ENCODE results near the gene ING1.

Gene ING1

GRCh38 chr13:110715395-110716246 is 2.1 kb downstream of the ING1 start:
- Histone ChIP-seq H2AK5ac (ENCODE audit: low read length, severe bottlenecking) (no peak overlapping the region), H3K27ac (ENCODE audit: low read length, poor library complexity, severe bottlenecking) (peak overlapping the region; percentile 44), H3K27me3 (ENCODE audit: control insufficient read depth in 1 of 2, insufficient read depth in 1 of 2, low read length in 2 of 2) (no peaks in the 10 kb centered on the region), H3K23ac (ENCODE audit: low read length in 2 of 2) (peak overlapping the region in 1 of 2 experiments; percentile 14), H2AFZ (ENCODE audit: low read depth, low read length) (peak overlapping the region; percentile 56), H3K4me3 (ENCODE audit: insufficient read depth in 1 of 2, low read depth in 1 of 2, low read length in 2 of 2) (peak overlapping the region; percentile 87 to 99), H2BK12ac (ENCODE audit: low read length in 2 of 2) (no peak overlapping the region), H3K4ac (ENCODE audit: low read depth in 1 of 2, low read length in 2 of 2) (peak overlapping the region in 1 of 2 experiments; percentile 9), H3K4me1 (ENCODE audit: control insufficient read depth, insufficient read depth, low read depth, low read length) (peaks cover 11% of the 10 kb centered on the region), H3K9ac (ENCODE audit: low read length) (peak overlapping the region; percentile 100), H3K4me2 (ENCODE audit: low read length, poor library complexity, severe bottlenecking) (peak overlapping the region; percentile 67), H3K14ac (ENCODE audit: low read length in 2 of 2) (peak overlapping the region in 1 of 2 experiments; percentile 19), H3K36me3 (ENCODE audit: control insufficient read depth in 1 of 2, insufficient read depth in 2 of 2, low read depth in 1 of 2, low read length in 2 of 2) (peaks cover 9 to 16% of the 10 kb centered on the region in 2 experiments), H2BK15ac (ENCODE audit: low read depth, poor library complexity, severe bottlenecking) (no peak overlapping the region), H3K79me1 (replicated peaks; ENCODE audit: low read length, poor library complexity, severe bottlenecking) (peaks cover 9% of the 10 kb centered on the region), H4K8ac (ENCODE audit: low read length) (no peak overlapping the region), H3K18ac (ENCODE audit: low read depth in 1 of 2, low read length in 2 of 2) (peak overlapping the region; percentile 52 to 85), H4K91ac (ENCODE audit: low read length) (peak overlapping the region; percentile 53), H2BK5ac (ENCODE audit: low read depth, low read length, poor library complexity, severe bottlenecking) (no peak overlapping the region), H3K9me3 (ENCODE audit: control insufficient read depth, low read length) (no peaks in the 10 kb centered on the region), H2BK120ac (ENCODE audit: low read depth, low read length) (no peak overlapping the region)
- under 1% methylated on average over 72 of the region's 74 CpGs for WGBS
- DNase-seq = peak; percentile 100

DNA sequence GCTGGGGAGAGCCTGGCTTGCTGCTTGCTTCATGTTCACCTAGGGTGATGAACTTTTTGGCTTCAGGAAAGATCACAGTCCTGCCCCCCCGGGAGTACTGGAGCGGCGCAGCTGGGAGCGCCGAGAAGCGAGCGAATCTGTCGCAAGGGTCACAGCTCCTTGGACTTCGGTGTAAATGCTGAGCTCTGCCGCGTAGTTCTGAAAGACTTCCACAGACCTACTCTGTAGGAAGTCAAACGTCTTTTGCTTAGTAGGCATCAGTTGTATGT is 2.7 kb downstream of the ING1 start:
- Histone ChIP-seq H3K36me3 (ENCODE audit: control insufficient read depth in 1 of 2, insufficient read depth in 2 of 2, low read depth in 1 of 2, low read length in 2 of 2) (peaks cover 9 to 21% of the 10 kb centered on the region in 2 experiments), H2BK12ac (ENCODE audit: low read length in 2 of 2) (no peak overlapping the region), H3K27ac (ENCODE audit: low read length, poor library complexity, severe bottlenecking) (peak overlapping the region; percentile 44), H2AFZ (ENCODE audit: low read depth, low read length) (peak overlapping the region; percentile 56), H3K14ac (ENCODE audit: low read length in 2 of 2) (peak overlapping the region in 1 of 2 experiments; percentile 19), H4K8ac (ENCODE audit: low read length) (no peak overlapping the region), H2AK5ac (ENCODE audit: low read length, severe bottlenecking) (no peak overlapping the region), H2BK5ac (ENCODE audit: low read depth, low read length, poor library complexity, severe bottlenecking) (no peak overlapping the region), H3K27me3 (ENCODE audit: control insufficient read depth in 1 of 2, insufficient read depth in 1 of 2, low read length in 2 of 2) (no peaks in the 10 kb centered on the region), H3K23ac (ENCODE audit: low read length in 2 of 2) (peak overlapping the region in 1 of 2 experiments; percentile 14), H3K4me2 (ENCODE audit: low read length, poor library complexity, severe bottlenecking) (peak overlapping the region; percentile 67), H3K9ac (ENCODE audit: low read length) (peak overlapping the region; percentile 96), H3K4ac (ENCODE audit: low read depth in 1 of 2, low read length in 2 of 2) (peak overlapping the region in 1 of 2 experiments; percentile 9), H2BK120ac (ENCODE audit: low read depth, low read length) (no peak overlapping the region), H4K91ac (ENCODE audit: low read length) (no peak overlapping the region), H3K4me3 (ENCODE audit: insufficient read depth in 1 of 2, low read depth in 1 of 2, low read length in 2 of 2) (peak overlapping the region; percentile 87 to 99), H3K18ac (ENCODE audit: low read depth in 1 of 2, low read length in 2 of 2) (peak overlapping the region; percentile 52 to 85), H3K79me1 (replicated peaks; ENCODE audit: low read length, poor library complexity, severe bottlenecking) (peaks cover 9% of the 10 kb centered on the region), H3K4me1 (ENCODE audit: control insufficient read depth, insufficient read depth, low read depth, low read length) (peaks cover 10% of the 10 kb centered on the region), H2BK15ac (ENCODE audit: low read depth, poor library complexity, severe bottlenecking) (no peak overlapping the region), H3K9me3 (ENCODE audit: control insufficient read depth, low read length) (no peaks in the 10 kb centered on the region)
- peak; percentile 56 for DNase-seq
- WGBS = 0% methylated on average over 9 of the region's 12 CpGs

GRCh38 chr13:110719036-110719710 is 5.7 kb downstream of the ING1 start:
- Histone ChIP-seq H3K4me2 (ENCODE audit: low read length, poor library complexity, severe bottlenecking) (no peak overlapping the region), H2AK5ac (ENCODE audit: low read length, severe bottlenecking) (no peak overlapping the region), H3K27ac (ENCODE audit: low read length, poor library complexity, severe bottlenecking) (no peak overlapping the region), H2BK5ac (ENCODE audit: low read depth, low read length, poor library complexity, severe bottlenecking) (no peak overlapping the region), H2BK120ac (ENCODE audit: low read depth, low read length) (no peak overlapping the region), H3K14ac (ENCODE audit: low read length in 2 of 2) (no peak overlapping the region), H2AFZ (ENCODE audit: low read depth, low read length) (no peak overlapping the region), H3K36me3 (ENCODE audit: control insufficient read depth in 1 of 2, insufficient read depth in 2 of 2, low read depth in 1 of 2, low read length in 2 of 2) (peaks cover 9 to 26% of the 10 kb centered on the region in 2 experiments), H3K27me3 (ENCODE audit: control insufficient read depth in 1 of 2, insufficient read depth in 1 of 2, low read length in 2 of 2) (no peaks in the 10 kb centered on the region), H3K4me1 (ENCODE audit: control insufficient read depth, insufficient read depth, low read depth, low read length) (peaks cover 12% of the 10 kb centered on the region), H3K23ac (ENCODE audit: low read length in 2 of 2) (peak overlapping the region in 1 of 2 experiments; percentile 1), H2BK12ac (ENCODE audit: low read length in 2 of 2) (no peak overlapping the region), H3K9me3 (ENCODE audit: control insufficient read depth, low read length) (no peaks in the 10 kb centered on the region), H4K8ac (ENCODE audit: low read length) (peak overlapping the region; percentile 57), H2BK15ac (ENCODE audit: low read depth, poor library complexity, severe bottlenecking) (no peak overlapping the region), H3K18ac (ENCODE audit: low read depth in 1 of 2, low read length in 2 of 2) (no peak overlapping the region), H3K4ac (ENCODE audit: low read depth in 1 of 2, low read length in 2 of 2) (peak overlapping the region in 1 of 2 experiments; percentile 31), H3K9ac (ENCODE audit: low read length) (no peak overlapping the region), H3K4me3 (ENCODE audit: insufficient read depth in 1 of 2, low read depth in 1 of 2, low read length in 2 of 2) (no peak overlapping the region), H3K79me1 (replicated peaks; ENCODE audit: low read length, poor library complexity, severe bottlenecking) (peaks cover 11% of the 10 kb centered on the region), H4K91ac (ENCODE audit: low read length) (peak overlapping the region; percentile 46)
- 98% methylated on average over 61 of the region's 61 CpGs for WGBS
- no peak for DNase-seq

- Histone ChIP-seq H2AFZ (ENCODE audit: low read depth, low read length) (no peak overlapping the region), H3K14ac (ENCODE audit: low read length in 2 of 2) (no peak overlapping the region), H3K4me3 (ENCODE audit: insufficient read depth in 1 of 2, low read depth in 1 of 2, low read length in 2 of 2) (no peak overlapping the region), H3K4me1 (ENCODE audit: control insufficient read depth, insufficient read depth, low read depth, low read length) (peaks cover 11% of the 10 kb centered on the region), H2BK12ac (ENCODE audit: low read length in 2 of 2) (no peak overlapping the region), H3K18ac (ENCODE audit: low read depth in 1 of 2, low read length in 2 of 2) (no peak overlapping the region), H3K27me3 (ENCODE audit: control insufficient read depth in 1 of 2, insufficient read depth in 1 of 2, low read length in 2 of 2) (no peaks in the 10 kb centered on the region), H4K91ac (ENCODE audit: low read length) (no peak overlapping the region), H3K4ac (ENCODE audit: low read depth in 1 of 2, low read length in 2 of 2) (no peak overlapping the region), H3K9me3 (ENCODE audit: control insufficient read depth, low read length) (no peaks in the 10 kb centered on the region), H2BK5ac (ENCODE audit: low read depth, low read length, poor library complexity, severe bottlenecking) (no peak overlapping the region), H2BK120ac (ENCODE audit: low read depth, low read length) (no peak overlapping the region), H2AK5ac (ENCODE audit: low read length, severe bottlenecking) (peak overlapping the region; percentile 81), H3K36me3 (ENCODE audit: control insufficient read depth in 1 of 2, insufficient read depth in 2 of 2, low read depth in 1 of 2, low read length in 2 of 2) (peaks cover 11 to 32% of the 10 kb centered on the region in 2 experiments), H3K27ac (ENCODE audit: low read length, poor library complexity, severe bottlenecking) (no peak overlapping the region), H3K9ac (ENCODE audit: low read length) (no peak overlapping the region), H3K79me1 (replicated peaks; ENCODE audit: low read length, poor library complexity, severe bottlenecking) (peaks cover 17% of the 10 kb centered on the region), H3K4me2 (ENCODE audit: low read length, poor library complexity, severe bottlenecking) (no peak overlapping the region), H2BK15ac (ENCODE audit: low read depth, poor library complexity, severe bottlenecking) (no peak overlapping the region), H3K23ac (ENCODE audit: low read length in 2 of 2) (no peak overlapping the region), H4K8ac (ENCODE audit: low read length) (no peak overlapping the region)
- WGBS = 95% methylated on average over 4 of the region's 5 CpGs
- DNase-seq = no peak
Measured at GRCh38 chr13:110722971-110723370, 9.5 kb downstream of the ING1 start.

Measured in mesenchymal stem cell (in vitro differentiated cells and primary cell).